GM19193 (cell line): ENCODE results near the gene NAALAD2.
"Not testable (repeated sequence)": the region's sequence is repeated elsewhere in the genome, so short reads cannot be mapped to it uniquely, and the experiment has no call there.

Experiments used
- POLR2A ChIP-seq: IDR thresholded peaks from 4 replicates; pipeline ENCODE4 v1.6.1; 2011; ENCODE audit not compliant: insufficient read depth, insufficient read length; ENCODE audit errors: extremely low read depth

The NAALAD2 gene

DNA sequence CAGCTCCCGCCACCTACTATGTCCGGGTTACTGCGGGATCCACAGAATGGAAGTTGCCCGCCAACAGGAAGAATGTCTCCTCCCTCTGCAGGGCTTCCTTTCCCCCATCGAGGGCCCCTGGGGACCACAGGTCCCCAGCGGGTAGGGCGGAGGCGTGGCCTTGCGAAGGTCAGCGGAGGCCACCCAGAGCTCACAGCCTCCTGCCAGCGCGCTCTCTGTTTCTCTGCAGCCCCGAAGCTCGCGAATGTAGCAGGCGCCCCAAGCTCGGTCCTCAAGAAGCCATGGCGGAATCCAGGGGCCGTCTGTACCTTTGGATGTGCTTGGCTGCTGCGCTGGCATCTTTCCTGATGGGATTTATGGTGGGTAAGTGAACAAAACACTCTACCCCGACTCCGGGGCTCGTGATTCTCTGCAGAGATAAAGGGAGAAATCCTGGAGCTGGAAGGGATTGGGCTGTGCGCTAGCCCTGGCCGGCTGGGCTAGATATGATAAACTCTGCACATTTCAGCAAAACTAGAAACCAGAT, at the start of gene NAALAD2:
TSS of gene NAALAD2 (plus strand) at position 186 of the 526 bp plus-strand sequence. CDS start at position 282, 96 bp downstream.
- TF ChIP-seq POLR2A = no peak

- TF ChIP-seq POLR2A = not testable (repeated sequence)
Observed at GRCh38 chr11:90085650-90086049, 48.8 kb upstream of the NAALAD2 start, which contains the start of gene UBTFL1. Gene UBTFL1 (plus strand): TSS chr11:90085950. CDS start chr11:90085950, 0 bp downstream.

DNA sequence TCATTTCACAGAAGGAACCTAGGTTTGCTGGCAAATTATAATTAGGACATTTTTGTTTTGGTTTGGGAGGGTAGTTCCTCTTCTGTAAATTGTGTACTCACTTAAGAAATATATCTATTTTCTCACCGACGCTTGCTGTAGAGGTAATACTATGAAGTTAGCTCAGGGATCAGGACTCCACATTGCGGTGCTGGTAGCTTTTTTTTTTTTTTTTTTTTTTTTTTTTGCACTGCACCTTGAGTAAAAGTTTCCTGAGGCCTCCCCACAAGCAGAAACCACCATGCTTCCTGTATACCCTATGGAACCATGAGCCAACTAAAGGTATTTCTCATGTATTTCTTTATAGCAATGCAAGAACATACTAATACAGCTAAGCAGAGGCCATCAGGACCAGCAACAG, 34.0 kb upstream of the NAALAD2 start:
- no peak for TF ChIP-seq POLR2A

- no peak for TF ChIP-seq POLR2A
Observed at GRCh38 chr11:90113541-90113940, 20.9 kb upstream of the NAALAD2 start.

DNA sequence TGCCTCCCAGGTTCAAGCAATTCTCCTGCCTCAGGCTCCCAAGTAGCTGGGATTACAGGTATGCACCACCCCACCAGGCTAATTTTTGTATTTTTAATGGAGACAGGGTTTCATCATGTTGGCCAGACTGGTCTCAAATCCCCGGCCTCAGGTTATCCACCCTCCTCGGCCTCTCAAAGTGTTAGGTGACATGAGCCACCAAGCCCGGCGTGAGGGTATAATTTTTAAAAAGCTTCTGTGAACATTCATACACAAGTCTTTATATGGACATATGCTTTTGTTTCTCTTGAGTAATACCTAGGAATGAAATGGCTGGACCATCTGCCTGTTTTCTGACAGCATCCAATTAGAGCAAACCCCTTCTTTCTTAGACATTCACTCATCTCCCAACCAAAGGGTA, 14.3 kb upstream of the NAALAD2 start:
- TF ChIP-seq POLR2A = no peak

- TF ChIP-seq POLR2A = no peak
Observed at GRCh38 chr11:90124371-90124770, 10.1 kb upstream of the NAALAD2 start.

DNA sequence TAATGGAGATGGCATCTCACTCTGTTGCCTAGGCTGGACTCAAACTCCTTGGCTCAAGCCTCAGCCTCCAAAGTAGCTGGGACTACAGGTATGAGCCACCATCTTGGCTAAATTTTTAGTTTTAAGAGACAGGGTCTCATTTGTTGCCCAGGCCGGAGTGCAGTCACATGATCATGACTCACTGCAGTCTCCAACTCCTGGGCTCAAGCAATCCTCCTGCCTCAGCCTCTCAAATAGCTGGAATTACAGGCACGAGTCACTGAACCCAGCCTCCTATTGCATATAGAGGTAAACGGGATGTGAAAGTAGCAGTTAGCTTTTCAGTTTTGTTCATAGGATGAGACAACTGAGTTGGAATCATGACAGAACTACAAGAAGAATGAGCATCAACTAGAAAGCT, 9.5 kb upstream of the NAALAD2 start:
- TF ChIP-seq POLR2A = no peak

DNA sequence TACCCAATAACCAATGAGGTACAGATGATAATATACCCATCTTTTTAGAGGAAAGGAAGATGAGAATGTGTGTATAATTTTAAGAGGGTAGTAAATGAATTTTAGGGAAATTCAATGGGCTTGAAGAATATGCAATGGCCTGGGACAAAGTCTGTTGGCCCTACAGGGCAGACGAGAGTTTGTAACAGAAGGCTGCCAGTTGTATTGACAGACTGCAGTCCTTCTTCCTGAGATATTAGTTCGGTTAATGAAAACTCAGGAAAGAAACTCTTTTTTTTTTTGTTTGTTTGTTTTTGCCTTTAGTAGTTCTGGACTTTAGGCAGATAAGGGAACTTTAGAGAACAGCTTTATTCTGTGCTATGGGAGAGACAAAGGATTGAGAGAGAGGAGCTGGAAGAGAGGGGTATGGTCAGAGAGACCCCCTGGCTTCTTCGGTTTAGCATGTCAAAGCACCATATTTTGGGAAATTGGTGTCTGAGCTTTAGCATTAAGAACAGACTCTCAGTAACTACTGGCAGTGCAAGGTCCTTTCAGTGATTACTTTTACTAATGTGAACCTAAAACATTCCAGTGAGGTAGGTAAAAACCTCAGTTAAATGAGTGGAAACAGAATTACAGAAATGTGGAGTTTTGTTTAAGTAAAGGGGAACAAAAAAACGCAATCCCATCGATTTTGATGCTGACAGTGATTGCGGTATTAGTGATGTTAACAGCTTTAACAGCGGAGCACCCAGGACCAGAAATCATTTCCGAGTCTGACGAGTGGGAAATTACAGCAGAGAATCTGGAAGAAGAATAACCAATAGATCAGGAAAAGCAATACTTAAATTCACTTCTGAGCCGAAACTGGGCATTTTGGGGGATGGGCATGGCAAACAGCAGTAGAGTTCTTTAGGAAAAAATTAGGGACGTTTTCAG, 644 bp upstream of the NAALAD2 start:
- TF ChIP-seq POLR2A = no peak

DNA sequence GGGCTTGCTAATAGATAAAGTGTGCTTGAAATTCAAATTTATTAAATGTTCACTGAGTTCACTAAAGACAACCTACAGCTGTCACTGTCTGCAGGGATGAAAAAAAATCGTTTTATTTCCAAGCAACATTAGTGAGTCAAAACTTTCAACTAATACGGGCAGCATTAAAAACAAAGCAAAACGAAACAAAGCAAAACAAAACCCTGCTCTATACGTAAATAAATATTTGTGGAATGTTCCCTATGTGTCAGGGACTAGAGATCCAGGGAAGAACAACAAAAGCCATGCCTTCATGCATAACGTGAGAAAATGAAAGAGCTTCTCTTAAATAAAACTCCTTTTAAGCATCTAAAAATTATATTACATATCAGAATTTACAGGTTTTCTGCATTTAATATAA, 553 bp downstream of the NAALAD2 start:
- TF ChIP-seq POLR2A = no peak

DNA sequence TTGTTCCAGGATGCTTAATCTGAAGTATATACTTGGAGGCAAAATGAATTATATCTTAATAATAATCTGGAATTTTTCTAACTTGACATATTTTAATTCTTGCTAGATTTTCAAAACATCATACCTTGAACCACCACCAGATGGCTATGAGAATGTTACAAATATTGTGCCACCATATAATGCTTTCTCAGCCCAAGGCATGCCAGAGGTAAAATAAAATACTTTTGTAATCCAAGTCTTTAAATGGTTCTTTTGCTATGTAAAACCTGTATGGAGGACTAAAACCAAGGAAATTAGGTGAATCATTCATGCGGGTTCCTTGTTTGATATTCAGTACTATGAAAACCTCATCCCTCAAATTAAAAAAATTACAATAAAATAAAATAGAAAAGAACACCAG, 14.4 kb downstream of the NAALAD2 start:
- no peak for TF ChIP-seq POLR2A

- TF ChIP-seq POLR2A = no peak
Observed at GRCh38 chr11:90168571-90168970, 34.1 kb downstream of the NAALAD2 start.

DNA sequence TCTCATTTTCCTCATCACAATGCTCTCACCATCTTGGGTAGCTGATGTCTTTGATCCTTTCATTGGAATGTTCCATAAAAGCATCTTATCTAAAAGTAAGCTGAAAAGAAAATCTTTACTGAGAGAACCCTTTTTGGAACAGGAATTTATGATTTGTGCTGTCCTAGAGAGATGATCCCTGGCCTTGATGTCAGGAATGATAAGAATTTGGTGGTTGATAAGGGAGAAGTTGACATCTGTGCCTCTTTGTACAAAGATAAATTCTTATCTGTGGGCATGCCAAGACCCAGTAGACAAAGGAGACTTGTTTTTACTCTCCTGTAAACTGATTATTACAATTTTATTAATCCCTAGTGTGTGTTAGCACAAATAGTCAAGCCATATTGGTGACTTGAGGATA, 36.9 kb downstream of the NAALAD2 start:
- TF ChIP-seq POLR2A = no peak

GRCh38 chr11:90176069-90176468, 41.6 kb downstream of the NAALAD2 start:
- no peak for TF ChIP-seq POLR2A

DNA sequence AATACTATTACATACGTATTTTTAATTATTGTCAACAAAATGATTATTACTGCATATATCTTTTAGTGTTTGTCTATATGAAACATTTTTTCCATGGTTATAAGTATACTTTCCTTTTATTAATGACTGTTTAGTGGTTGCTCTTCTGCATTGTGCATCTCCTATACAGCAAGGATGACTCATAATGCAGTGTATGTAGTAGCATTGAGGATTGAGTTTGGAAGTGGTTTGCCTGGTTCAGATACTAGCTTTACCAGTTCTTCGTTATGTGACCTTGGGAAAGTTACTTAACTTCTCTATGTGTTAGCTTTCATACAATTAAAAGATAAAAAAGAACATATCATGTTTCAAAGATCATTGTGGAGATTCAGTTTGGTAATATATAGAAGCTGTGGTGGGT, 44.3 kb downstream of the NAALAD2 start:
- no peak for TF ChIP-seq POLR2A

- no peak for TF ChIP-seq POLR2A
Observed at GRCh38 chr11:90179923-90180322, 45.5 kb downstream of the NAALAD2 start.

DNA sequence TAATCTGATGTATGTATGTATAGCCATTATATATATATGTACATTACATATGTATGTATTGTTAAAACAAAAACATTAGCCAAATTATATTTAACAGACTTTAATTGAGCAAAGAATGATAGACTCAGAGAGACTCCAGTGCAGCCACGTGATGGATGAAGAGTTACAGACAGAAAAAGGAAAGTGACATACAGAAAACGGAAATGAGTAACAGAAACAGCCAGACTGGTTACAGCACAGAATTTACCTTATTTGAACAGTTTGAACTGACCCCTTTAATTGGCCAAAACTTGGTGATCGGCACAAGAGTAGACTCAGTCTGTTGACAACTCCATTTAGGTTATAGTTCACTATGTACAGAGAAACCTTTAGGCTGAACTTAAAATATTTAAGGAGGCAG, 53.4 kb downstream of the NAALAD2 start:
- TF ChIP-seq POLR2A = no peak
